T-helper 1 cell treated with Interleukin-12 subunit alpha and Interleukin-12 subunit beta and Interleukin-4 antibody, amounts not matched to agents 30 μg/mL and 1 μg/mL, for 36 hours (primary cell): ENCODE measurements around the gene CD33.
A peak's percentile ranks its signal among the peaks of the same experiment; 100 is the strongest.

ENCODE experiments used
- H3K27ac Mint-ChIP-seq: one replicate; pipeline ENCODE4 v1.8.0; 2021; ENCODE audit warnings: mild to moderate bottlenecking, mixed read lengths
- H3K27me3 Mint-ChIP-seq: one replicate; pipeline ENCODE4 v1.8.0; 2021; ENCODE audit warnings: low read depth, mixed read lengths
- H3K36me3 Mint-ChIP-seq: one replicate; pipeline ENCODE4 v1.8.0; 2021; ENCODE audit warnings: low read depth, mixed read lengths
- H3K4me1 Mint-ChIP-seq: one replicate; pipeline ENCODE4 v1.8.0; 2021; ENCODE audit warnings: low read depth, mixed read lengths
- H3K4me3 Mint-ChIP-seq: one replicate; pipeline ENCODE4 v1.8.0; 2021; ENCODE audit warnings: mild to moderate bottlenecking, moderate library complexity, mixed read lengths
- H3K9me3 Mint-ChIP-seq: one replicate; pipeline ENCODE4 v1.8.0; 2021; ENCODE audit warnings: mixed read lengths

The CD33 gene

DNA sequence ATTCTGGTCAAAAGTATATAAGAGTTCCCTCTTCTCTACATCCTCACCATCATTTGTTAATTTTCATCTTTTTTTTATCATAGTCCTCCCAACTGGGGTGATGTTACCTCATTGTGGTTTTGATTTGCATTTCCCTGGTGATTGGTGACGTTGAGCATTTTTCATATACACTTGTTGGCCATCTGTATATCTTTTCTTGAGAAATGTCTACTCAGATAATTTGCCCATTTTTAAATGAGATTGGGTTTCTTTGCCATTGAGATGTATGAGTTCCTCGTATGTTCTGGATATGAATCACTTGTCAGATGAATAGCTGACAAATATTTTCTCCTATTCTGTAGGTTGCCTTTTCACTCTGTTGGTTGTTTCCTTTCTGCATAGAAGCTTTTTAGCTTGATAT is 2.4 kb downstream of the CD33 start:
- Mint-ChIP-seq H3K27ac (no peak overlapping the region), H3K36me3 (peaks cover 5% of the 10 kb centered on the region), H3K4me3 (no peak overlapping the region), H3K4me1 (peaks cover 19% of the 10 kb centered on the region), H3K9me3 (no peaks in the 10 kb centered on the region), H3K27me3 (peaks cover 52% of the 10 kb centered on the region)

DNA sequence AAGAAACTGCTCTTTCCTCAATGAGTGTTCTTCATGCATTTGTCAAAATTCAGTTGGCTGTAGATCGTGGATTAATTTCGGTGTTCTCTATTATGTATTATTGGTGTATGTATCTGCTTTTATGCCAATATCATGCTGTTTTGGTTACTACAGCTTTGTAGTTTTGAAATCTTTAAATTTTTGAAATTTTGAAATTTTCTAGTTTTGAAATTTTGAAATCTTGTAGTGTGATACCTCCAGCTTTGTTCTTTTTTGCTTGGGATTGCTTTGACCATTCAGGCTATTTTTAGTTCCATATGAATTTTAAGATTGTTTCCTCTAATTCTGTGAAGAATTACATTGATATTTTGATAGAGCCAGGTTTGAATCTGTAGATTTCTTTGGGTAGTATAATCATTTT is 3.1 kb downstream of the CD33 start:
- no peak overlapping the region for H3K27ac Mint-ChIP-seq
- H3K4me1 Mint-ChIP-seq = peaks cover 19% of the 10 kb centered on the region
- no peaks in the 10 kb centered on the region for H3K9me3 Mint-ChIP-seq
- no peak overlapping the region for H3K4me3 Mint-ChIP-seq
- peaks cover 5% of the 10 kb centered on the region for H3K36me3 Mint-ChIP-seq
- H3K27me3 Mint-ChIP-seq = peaks cover 53% of the 10 kb centered on the region

DNA sequence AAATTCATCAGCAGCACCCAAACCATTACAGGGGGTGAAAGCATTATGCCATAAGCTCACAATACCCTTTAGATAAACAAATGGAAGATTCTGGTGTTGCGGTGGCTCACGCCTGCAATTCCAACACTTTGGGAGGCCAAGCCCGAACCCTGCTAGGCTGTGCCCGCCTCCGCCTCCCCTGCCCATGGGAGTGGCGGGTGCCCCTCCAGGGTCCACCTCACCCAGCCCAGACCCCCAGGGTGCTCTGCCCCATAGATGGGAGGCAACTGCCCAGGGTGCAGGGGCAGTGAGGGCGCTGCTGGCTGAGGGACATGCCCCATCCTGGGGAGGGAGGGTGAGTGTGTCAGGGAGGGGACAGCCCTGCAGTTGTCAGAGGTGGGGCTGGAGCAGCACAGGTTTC is 16.0 kb downstream of the CD33 start:
- Mint-ChIP-seq H3K27ac (no peak overlapping the region), H3K4me3 (no peak overlapping the region), H3K4me1 (peaks cover 12% of the 10 kb centered on the region), H3K9me3 (no peaks in the 10 kb centered on the region), H3K27me3 (peaks cover 11% of the 10 kb centered on the region), H3K36me3 (peaks cover 1% of the 10 kb centered on the region)

DNA sequence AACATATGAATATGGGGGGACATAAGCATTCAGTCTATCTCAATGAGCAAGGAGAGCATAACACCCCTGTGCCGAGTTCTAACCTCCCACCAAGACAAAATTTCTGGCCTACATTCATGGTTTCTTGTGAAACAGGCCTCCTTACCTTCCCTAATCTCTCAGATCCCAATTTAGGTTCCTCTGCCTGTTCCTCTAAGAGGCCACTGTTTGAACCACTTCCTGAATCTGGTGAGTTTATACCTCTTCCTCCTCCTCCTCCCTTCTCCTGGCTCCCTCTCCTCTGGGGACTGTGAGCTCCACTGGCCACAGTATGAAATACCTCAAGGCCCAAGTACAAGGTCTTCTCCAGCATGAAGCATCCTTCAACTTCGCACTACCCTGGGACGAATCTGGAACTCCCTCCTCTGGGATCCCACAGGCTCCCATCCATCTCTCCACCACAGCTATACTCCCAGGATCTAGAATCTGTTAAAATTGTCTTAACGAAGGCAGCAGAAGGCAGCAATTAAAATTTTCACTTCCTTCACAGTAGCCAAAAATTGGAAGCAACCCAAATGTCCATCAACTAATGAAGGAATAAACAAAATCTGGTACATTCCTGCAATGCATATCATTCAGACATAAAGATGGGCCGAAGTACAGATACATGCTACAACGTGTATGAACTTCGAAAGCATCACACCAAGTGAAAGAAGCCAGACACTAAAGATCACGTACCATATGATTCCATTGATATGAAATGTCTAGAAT is 18.2 kb downstream of the CD33 start:
- Mint-ChIP-seq H3K4me3 (no peak overlapping the region), H3K27ac (peak overlapping the region; percentile 5), H3K9me3 (no peaks in the 10 kb centered on the region), H3K36me3 (peaks cover 1% of the 10 kb centered on the region), H3K4me1 (peaks cover 22% of the 10 kb centered on the region), H3K27me3 (peaks cover 11% of the 10 kb centered on the region)

DNA sequence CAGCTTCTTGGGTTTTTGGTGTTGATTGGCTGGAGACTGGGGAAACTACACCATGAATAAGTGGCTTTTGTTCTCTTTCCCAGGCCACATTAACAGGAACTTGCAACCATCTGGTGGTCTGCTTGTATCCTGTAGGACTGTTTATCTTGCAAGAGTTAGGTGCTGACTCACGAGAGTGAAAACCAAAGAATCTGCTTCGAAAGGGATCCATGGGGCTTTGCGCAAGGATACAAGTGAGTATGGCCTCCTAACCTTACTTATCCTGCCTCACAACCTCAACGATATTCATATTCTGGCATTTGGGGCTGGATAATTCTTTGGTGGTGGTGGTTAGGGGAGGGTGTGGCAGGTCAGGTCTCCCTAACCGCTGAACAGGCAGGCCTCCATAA is 21.3 kb downstream of the CD33 start:
- Mint-ChIP-seq H3K27ac (peak overlapping the region; percentile 18), H3K4me1 (peaks cover 32% of the 10 kb centered on the region), H3K27me3 (peaks cover 12% of the 10 kb centered on the region), H3K36me3 (peaks cover 1% of the 10 kb centered on the region), H3K9me3 (no peaks in the 10 kb centered on the region), H3K4me3 (no peak overlapping the region)

DNA sequence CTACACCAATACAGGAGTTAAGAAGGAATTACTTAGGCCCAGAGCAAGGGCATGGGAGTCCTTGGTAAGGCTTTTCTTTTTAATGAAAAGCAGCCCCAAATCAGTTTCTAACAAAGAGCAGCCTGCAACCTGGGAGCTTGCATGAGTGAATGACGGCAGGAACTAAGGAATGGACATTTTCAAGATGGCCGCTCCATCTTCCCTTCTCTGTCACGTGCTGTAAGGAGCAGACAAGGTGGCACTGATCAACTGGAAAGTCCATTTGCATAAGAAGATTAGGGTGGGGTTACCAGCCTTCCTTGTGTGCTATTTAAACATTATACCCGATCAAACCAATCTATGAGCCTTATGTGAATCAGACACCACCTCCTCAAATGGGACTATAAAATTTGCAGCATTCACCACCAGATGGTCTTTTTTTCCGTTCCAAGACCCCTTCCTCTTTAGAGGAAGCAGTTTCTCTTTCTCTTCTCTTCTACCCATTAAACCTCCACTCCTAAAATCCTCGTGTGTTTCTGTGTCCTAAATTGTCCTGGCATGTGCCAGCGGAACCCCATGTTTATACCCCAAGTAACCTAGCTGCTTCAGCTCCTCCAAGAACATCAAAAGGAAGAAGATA is 23.2 kb downstream of the CD33 start:
- H3K9me3 Mint-ChIP-seq = no peaks in the 10 kb centered on the region

DNA sequence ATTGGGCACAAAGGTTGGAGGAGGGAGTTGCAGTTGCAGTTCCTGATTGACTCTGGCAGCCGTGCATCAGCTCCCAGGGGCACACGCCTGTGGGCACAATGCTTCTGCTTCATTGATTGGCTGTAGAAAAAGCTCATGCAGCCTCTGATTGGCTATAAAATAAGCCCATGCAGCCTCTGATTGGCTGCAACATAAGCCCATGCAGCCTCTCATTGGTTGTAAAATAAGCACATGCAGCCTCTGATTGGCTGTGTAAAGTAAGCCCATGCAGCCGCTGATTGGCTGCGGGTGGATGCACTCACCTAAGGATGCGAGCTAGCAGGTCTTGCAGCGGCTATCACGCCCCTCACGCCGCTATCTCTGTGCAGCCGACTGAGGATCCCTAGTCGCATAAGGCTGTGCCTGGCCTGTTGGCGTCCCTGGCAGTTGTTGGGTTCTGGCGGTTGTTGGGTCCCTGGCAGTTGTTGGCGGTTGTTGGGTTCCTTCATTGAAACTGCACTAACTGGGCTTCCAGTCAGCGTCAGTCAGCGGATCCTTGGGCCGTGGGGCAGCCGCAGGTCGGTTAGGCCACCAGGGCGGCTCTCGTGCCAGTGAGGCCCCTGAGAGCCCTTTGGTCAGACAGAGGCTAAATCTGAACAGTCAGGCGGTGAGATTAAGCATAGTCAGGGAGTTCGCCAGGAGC is 26.0 kb downstream of the CD33 start, which contains the start of gene SIGLECL1:
Gene SIGLECL1 (plus strand): TSS at position 295 of the 682 bp plus-strand sequence. CDS start 12,993 bp downstream, outside the sequence.
- peaks cover 37% of the 10 kb centered on the region for H3K4me1 Mint-ChIP-seq
- no peaks in the 10 kb centered on the region for H3K36me3 Mint-ChIP-seq
- no peaks in the 10 kb centered on the region for H3K9me3 Mint-ChIP-seq
- H3K27ac Mint-ChIP-seq = peak within 1 kb of the TSS; percentile 41
- H3K4me3 Mint-ChIP-seq = no peak within 1 kb of the TSS
- H3K27me3 Mint-ChIP-seq = peaks cover 7% of the 10 kb centered on the region

More for the DNA sequence above, 23.2 kb downstream of the CD33 start:
- Mint-ChIP-seq H3K36me3 (no peaks in the 10 kb centered on the region), H3K4me1 (peaks cover 35% of the 10 kb centered on the region), H3K27ac (no peak overlapping the region), H3K4me3 (no peak overlapping the region), H3K27me3 (peaks cover 10% of the 10 kb centered on the region)

DNA sequence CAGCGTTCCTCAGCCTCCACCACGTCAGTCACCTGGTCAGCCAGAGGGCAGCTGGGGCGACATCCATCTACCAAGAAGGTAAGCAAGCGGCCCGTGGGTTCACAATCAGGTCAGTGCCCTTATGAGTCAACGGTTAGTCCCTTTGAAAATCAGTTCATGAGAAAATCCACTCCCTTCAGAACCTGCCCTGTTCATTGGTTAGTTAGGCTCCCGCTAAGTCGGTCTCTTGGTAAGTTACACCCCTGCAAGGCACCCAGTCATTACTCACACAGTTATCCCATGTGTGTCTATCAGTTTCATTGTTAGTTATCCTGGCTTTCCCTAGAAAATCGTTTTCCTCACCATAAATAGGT is 26.6 kb downstream of the CD33 start:
- H3K9me3 Mint-ChIP-seq = no peaks in the 10 kb centered on the region
- H3K27me3 Mint-ChIP-seq = peaks cover 7% of the 10 kb centered on the region
- no peak overlapping the region for H3K4me3 Mint-ChIP-seq
- H3K36me3 Mint-ChIP-seq = no peaks in the 10 kb centered on the region
- H3K4me1 Mint-ChIP-seq = peaks cover 37% of the 10 kb centered on the region
- peak overlapping the region; percentile 41 for H3K27ac Mint-ChIP-seq

DNA sequence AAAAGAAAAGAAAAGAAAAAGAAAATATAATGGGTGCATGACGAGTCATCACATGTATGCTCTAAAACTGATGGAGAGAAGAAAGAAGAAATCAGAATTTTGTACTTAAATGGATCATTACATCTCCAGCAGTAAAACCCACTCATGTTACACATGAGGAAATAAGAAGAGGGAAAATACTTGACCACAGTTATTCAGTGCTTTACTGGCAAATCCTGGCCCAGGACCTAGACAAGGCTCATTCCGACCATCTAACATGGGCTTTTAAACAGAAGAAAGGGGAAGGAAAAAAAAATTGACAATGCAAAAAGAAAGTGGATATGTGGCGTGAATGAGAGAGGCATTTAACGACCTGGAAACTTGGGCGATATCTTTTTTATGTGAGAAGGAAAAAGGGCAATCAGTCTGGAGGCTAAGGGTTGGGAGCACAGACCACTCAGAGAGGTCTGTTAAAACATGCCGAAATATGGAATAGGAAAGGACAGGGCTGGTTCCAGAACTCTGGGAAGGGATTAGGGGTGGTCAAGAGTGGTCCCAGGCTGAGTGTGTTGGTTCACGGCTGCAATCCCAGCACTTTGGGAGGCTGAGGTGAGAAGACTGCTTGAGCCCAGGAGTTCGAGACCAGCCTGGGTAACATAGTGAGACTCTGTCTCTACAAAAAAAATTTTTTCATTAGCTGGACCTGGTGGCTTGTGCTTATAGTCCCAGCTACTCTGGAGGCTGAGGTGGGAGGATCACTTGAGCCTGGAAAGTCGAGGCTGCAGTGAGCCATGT is 27.6 kb downstream of the CD33 start:
- Mint-ChIP-seq H3K27me3 (peaks cover 10% of the 10 kb centered on the region), H3K4me3 (no peak overlapping the region), H3K27ac (peak overlapping the region; percentile 69), H3K9me3 (no peaks in the 10 kb centered on the region), H3K4me1 (peaks cover 38% of the 10 kb centered on the region), H3K36me3 (no peaks in the 10 kb centered on the region)

DNA sequence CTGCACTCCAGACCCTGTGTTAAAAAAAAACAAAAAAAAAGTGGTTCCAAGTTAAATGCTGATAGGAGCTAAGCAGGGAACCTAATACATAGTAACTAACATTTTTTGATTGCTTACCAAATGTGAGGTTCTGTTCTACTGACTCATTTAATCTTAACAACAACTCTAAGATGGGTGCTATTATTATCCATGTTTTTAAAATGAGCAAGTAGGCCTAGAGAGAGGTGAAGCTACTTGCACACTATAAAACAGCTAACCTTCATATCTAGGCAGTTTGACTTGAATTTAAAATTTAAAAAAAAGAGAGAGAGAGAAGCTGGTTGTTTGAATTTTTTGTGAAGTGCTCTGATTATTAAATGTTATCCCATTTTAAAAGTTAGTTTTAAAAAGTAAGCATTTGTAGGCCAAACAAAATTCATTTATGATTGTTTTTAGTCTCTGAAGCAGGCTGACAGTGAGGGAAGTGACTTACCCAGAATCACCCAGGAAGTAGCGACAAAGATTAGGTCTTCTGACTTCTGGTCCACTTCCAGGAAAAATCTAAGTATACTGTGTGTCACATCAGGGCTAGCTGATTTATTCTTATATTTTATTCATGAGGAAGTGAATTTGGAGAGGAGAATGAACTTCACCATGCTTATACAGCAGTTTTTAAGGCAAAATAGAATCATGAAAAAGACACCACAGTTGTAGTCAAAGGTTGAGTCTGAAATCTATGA is 28.4 kb downstream of the CD33 start:
- Mint-ChIP-seq H3K4me1 (peaks cover 43% of the 10 kb centered on the region), H3K4me3 (peak overlapping the region; percentile 12), H3K36me3 (no peaks in the 10 kb centered on the region), H3K9me3 (no peaks in the 10 kb centered on the region), H3K27me3 (peaks cover 11% of the 10 kb centered on the region), H3K27ac (peak overlapping the region; percentile 62)

DNA sequence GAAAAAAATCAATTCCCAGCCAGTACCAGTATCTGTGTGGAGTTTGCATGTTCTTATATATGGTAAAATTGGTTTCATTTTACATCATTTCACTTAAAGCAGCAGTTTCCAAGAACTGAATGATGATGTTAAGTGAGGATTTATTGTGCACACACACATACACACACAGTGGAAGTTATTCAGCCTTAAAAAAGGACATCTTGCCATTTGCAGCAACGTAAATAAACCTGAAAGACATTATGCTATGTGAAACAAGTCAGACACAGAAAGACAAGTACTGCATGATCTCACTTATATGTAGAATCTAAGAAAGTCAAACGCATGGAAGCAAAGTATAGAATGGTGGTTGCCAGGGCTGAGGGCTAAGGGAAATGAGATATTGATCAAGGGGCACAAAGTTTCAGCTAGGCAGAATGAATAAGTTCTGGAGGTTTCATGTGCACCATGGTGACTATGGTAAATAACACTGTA is 31.3 kb downstream of the CD33 start:
- Mint-ChIP-seq H3K4me3 (peak overlapping the region; percentile 27), H3K27ac (peak overlapping the region; percentile 75), H3K4me1 (peaks cover 45% of the 10 kb centered on the region)

DNA sequence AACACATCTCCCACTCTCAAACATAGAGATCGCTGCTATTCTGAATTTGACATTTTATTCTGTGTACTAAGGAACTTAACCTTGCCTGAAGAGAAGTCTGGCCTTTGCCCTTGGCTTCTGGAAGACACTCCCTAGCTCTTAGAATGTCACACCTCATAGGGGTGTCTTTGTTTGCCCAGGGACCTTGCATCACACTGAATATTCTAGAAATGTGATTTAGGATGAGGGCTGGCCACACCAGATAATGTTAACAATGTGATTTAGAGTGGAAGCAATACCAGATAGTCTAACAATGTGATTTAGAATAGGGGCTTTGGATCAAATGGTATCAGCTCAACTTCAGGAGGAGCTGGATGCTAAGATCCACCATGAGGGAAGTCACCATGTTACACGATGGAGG is 32.6 kb downstream of the CD33 start:
- H3K9me3 Mint-ChIP-seq = no peaks in the 10 kb centered on the region
- H3K4me1 Mint-ChIP-seq = peaks cover 43% of the 10 kb centered on the region
- H3K27me3 Mint-ChIP-seq = peaks cover 22% of the 10 kb centered on the region
- H3K36me3 Mint-ChIP-seq = no peaks in the 10 kb centered on the region
- no peak overlapping the region for H3K27ac Mint-ChIP-seq
- no peak overlapping the region for H3K4me3 Mint-ChIP-seq

More for the DNA sequence above, 31.3 kb downstream of the CD33 start:
- Mint-ChIP-seq H3K27me3 (peaks cover 15% of the 10 kb centered on the region), H3K9me3 (no peaks in the 10 kb centered on the region), H3K36me3 (no peaks in the 10 kb centered on the region)

DNA sequence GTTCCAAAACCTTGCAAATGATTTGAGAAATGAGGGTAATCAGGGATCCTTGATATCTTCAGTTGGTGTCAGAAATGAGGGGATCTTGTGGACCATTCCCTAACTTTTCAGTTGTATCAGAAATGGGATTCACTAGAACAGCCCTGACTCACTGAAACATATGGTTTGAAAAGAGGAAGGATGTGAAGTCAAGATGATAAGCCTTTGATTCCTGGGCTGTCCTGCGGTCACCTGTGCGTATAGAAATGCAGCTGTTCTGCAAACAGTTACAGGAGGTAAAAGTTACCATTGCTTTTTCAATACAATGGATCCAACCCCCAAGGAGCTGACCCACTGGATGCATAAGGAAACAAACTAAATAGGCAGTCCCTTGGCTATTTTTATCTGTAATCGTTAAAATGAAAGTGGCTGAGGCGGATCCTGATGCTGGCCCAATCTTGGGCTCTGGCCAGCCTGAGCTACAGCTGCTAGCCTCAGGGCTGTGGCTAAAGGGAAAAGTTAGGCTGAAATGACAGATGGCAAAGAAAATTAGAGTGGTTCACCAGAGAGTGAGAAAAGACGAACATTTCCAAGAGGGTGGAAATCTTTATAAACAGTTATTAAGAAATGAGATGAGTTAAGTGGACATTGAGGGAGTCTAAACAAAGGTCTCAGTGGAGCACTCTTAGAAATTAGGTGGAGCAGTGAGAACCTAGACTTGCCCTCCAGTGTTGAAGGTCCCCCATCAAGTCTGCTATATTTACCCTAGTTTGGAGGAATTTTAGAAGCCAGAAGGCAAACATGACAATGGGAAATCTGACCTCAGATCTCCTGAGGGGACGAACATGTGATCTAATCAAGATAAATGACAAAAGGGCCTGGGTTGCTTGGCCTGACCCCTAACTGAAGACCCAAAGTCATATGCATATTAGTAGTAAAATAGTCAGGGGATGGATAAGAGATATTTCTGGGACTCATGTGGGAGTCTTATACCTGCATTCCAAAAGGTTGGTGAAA is 33.6 kb downstream of the CD33 start:
- no peak overlapping the region for H3K27ac Mint-ChIP-seq
- peak overlapping the region; percentile 19 for H3K4me3 Mint-ChIP-seq
- peaks cover 36% of the 10 kb centered on the region for H3K4me1 Mint-ChIP-seq
- H3K36me3 Mint-ChIP-seq = no peaks in the 10 kb centered on the region
- H3K9me3 Mint-ChIP-seq = no peaks in the 10 kb centered on the region
- peaks cover 22% of the 10 kb centered on the region for H3K27me3 Mint-ChIP-seq
